Neural progenitor cell (in vitro differentiated cells): ENCODE results near the gene ACOT6. TPM values are rescaled to one million over a fixed set of nuclear protein-coding genes. Genes with fewer than 3 reads are reported as not detected.
"Not testable (repeated sequence)": the region's sequence is repeated elsewhere in the genome, so short reads cannot be mapped to it uniquely, and the experiment has no call there.

Source experiments
- DNase-seq: peaks from one replicate; pipeline ENCODE4 v3.0.0-alpha.2; 2016; ENCODE audit warnings: low spot score
- H2AFZ ChIP-seq: fragments of 200-600 bp; sonication (generic); replicated peaks from 2 replicates; pipeline ENCODE4 v1.6.1; 2016; ENCODE audit warnings: antibody characterized with exemption
- H3F3A ChIP-seq: fragments of 200-600 bp; sonication (generic); 2 replicates; pipeline ENCODE4 v1.6.1; 2016; ENCODE audit warnings: antibody characterized with exemption, low read depth
- H3K27ac ChIP-seq: fragments of 200-600 bp; sonication (generic); 2 replicates; pipeline ENCODE4 v1.5.1; 2016; ENCODE audit warnings: mild to moderate bottlenecking
- H3K27me3 ChIP-seq: fragments of 200-600 bp; sonication (generic); 2 replicates; pipeline ENCODE4 v1.6.1; 2016; ENCODE audit warnings: mild to moderate bottlenecking, moderate library complexity
- H3K36me3 ChIP-seq: fragments of 200-600 bp; sonication (generic); 2 replicates; pipeline ENCODE4 v1.5.1; 2016
- H3K4me1 ChIP-seq: fragments of 200-600 bp; sonication (generic); 2 replicates; pipeline ENCODE4 v1.6.1; 2016; ENCODE audit warnings: mixed run types
- H3K4me2 ChIP-seq: fragments of 200-600 bp; sonication (generic); 2 replicates; pipeline ENCODE4 v1.6.1; 2016
- H3K4me3 ChIP-seq: fragments of 200-600 bp; sonication (generic); 2 replicates; pipeline ENCODE4 v1.5.1; 2016
- H3K79me2 ChIP-seq: fragments of 200-600 bp; sonication (generic); 2 replicates; pipeline ENCODE4 v1.6.1; 2016; ENCODE audit warnings: low read depth
- H3K9ac ChIP-seq: fragments of 200-600 bp; sonication (generic); 2 replicates; pipeline ENCODE4 v1.6.1; 2016
- H3K9me3 ChIP-seq: fragments of 200-600 bp; sonication (generic); 2 replicates; pipeline ENCODE4 v1.5.1; 2016; ENCODE audit warnings: low read depth
- H4K20me1 ChIP-seq: fragments of 200-600 bp; sonication (generic); 2 replicates; pipeline ENCODE4 v1.6.1; 2016; ENCODE audit warnings: low read depth
- H3K27ac Mint-ChIP-seq: 3 replicates; pipeline ENCODE4 v1.8.0; 2021; ENCODE audit warnings: mixed read lengths
- H3K27me3 Mint-ChIP-seq: 2 replicates; pipeline ENCODE4 v1.8.0; 2022; ENCODE audit warnings: low read depth, mild to moderate bottlenecking, inconsistent platforms, moderate library complexity, mixed read lengths; ENCODE audit not compliant: insufficient read depth
- H3K36me3 Mint-ChIP-seq: 3 replicates; pipeline ENCODE4 v1.8.0; 2021; ENCODE audit warnings: mixed read lengths
- H3K4me1 Mint-ChIP-seq: 3 replicates; pipeline ENCODE4 v1.8.0; 2021; ENCODE audit warnings: mixed read lengths
- H3K4me3 Mint-ChIP-seq: 3 replicates; pipeline ENCODE4 v1.8.0; 2021; ENCODE audit warnings: mild to moderate bottlenecking, moderate library complexity, mixed read lengths
- H3K9me3 Mint-ChIP-seq: 3 replicates; pipeline ENCODE4 v1.8.0; 2020; ENCODE audit warnings: mixed read lengths
- CTCF ChIP-seq: fragments of 200-600 bp; sonication (generic); IDR thresholded peaks from 2 replicates; pipeline ENCODE4 v1.5.1; 2017; ENCODE audit warnings: antibody characterized with exemption, mild to moderate bottlenecking
- EZH2 ChIP-seq: fragments of 200-600 bp; sonication (generic); IDR thresholded peaks from 2 replicates; pipeline ENCODE4 v1.6.1; 2017; ENCODE audit warnings: antibody characterized with exemption, mild to moderate bottlenecking, moderate library complexity
- EZH2phosphoT487 ChIP-seq: fragments of 200-600 bp; sonication (generic); IDR thresholded peaks from 2 replicates; pipeline ENCODE4 v1.6.1; 2017; ENCODE audit warnings: antibody characterized with exemption
- total RNA-seq: library from RNA; depleted of rRNA; stranded (reverse); fragments of >200 nt; gene quantifications from 2 replicates; pipeline ENCODE4 v1.2.3, GENCODE V29; 2015; ENCODE audit warnings: low replicate concordance

The ACOT6 gene
- total RNA-seq, 1 donor from 2014 or later = not detected

DNA sequence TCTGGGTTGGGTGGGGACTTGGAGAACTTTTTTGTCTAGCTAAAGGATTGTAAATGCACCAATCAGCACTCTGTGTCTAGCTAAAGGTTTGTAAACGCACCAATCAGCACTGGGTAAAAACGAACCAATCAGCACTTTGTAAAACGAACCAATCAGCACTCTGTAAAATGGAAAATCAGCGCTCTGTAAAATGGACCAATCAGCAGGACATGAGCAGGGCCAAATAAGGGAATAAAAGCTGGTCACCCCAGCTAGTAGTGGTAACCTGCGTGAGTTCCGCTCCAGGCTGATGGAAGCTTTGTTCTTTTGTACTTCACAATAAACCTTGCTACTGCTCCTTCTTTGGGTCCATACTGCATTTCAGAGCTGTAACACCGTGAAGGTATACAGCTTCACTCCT lies 45.0 kb upstream of the ACOT6 start:
- Mint-ChIP-seq H3K4me1 (peaks cover 30% of the 10 kb centered on the region), H3K36me3 (peaks cover 2% of the 10 kb centered on the region), H3K27ac (no peak overlapping the region), H3K4me3 (no peak overlapping the region), H3K9me3 (peaks cover 8% of the 10 kb centered on the region), H3K27me3 (peaks cover 10% of the 10 kb centered on the region)
- H3K79me2 ChIP-seq = no peaks in the 10 kb centered on the region
- H3K4me3 ChIP-seq = no peak overlapping the region
- no peak overlapping the region for H3K9ac ChIP-seq
- H4K20me1 ChIP-seq = no peaks in the 10 kb centered on the region
- DNase-seq = no peak
- H3K27me3 ChIP-seq = peaks cover 5% of the 10 kb centered on the region
- H3K4me2 ChIP-seq = no peak overlapping the region
- no peaks in the 10 kb centered on the region for H3K9me3 ChIP-seq
- no peaks in the 10 kb centered on the region for H3K36me3 ChIP-seq
- TF ChIP-seq CTCF (no peak), EZH2phosphoT487 (no peak), EZH2 (no peak)
- H3K27ac ChIP-seq = no peak overlapping the region
- no peaks in the 10 kb centered on the region for H3K4me1 ChIP-seq
- H3F3A ChIP-seq = no peaks in the 10 kb centered on the region
- H2AFZ ChIP-seq = no peak overlapping the region

DNA sequence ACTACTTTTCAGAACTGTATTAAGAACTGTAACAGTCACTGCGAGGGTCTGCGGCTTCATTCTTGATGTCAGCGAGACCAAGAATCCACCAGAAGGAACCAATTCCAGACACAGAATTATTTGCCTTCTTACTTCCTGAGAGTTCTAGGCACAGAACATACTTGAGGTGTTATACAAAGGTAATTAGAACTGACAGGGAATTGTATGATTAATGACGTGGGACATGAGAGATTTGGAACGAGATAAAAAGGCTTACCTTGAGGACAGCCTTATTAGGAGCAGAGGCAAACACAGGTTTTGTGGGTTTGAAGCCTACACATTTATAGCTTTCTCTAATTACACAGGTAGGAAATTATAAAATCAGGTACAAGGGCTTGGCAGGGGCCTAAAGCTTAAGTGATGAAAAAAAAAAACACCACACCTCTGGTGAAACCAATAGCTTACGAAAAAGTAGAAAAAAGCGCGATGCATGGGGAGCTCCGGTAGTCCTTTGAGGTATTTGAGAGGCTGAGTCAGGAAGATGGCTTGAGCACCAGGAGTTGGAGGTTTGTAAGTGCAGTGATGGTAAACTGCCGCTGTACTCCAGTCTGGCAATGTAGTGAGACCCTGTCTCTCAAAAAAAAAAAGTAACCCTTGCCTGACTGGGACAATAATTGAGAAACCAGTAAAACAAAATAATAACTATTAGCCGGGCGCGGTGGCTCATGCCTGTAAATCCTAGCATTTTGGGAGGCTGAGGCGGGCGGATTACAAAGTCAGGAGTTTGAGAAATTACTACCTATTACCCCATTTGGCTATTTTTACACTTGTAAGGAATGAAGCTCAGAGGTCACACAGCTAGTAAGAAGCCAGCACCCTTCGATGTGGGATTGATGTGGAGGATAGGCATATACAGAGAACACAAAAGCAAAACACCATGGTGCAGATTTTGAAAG lies 44.1 kb upstream of the ACOT6 start:
- H3K9me3 ChIP-seq = no peaks in the 10 kb centered on the region
- no peaks in the 10 kb centered on the region for H3F3A ChIP-seq
- H3K4me1 ChIP-seq = no peaks in the 10 kb centered on the region
- no peaks in the 10 kb centered on the region for H3K79me2 ChIP-seq
- H3K4me3 ChIP-seq = no peak overlapping the region
- TF ChIP-seq CTCF = no peak
- peak overlapping the region; percentile 32 for H3K4me2 ChIP-seq
- H3K27me3 ChIP-seq = peaks cover 5% of the 10 kb centered on the region
- H3K27me3 Mint-ChIP-seq = peaks cover 11% of the 10 kb centered on the region
- H3K4me3 Mint-ChIP-seq = peak overlapping the region; percentile 81
- H3K9me3 Mint-ChIP-seq = peaks cover 2% of the 10 kb centered on the region
- H3K36me3 Mint-ChIP-seq = peaks cover 3% of the 10 kb centered on the region
- peaks cover 30% of the 10 kb centered on the region for H3K4me1 Mint-ChIP-seq
- no peaks in the 10 kb centered on the region for H3K36me3 ChIP-seq
- no peak for DNase-seq
- no peak overlapping the region for H3K9ac ChIP-seq
- no peaks in the 10 kb centered on the region for H4K20me1 ChIP-seq
- peak overlapping the region; percentile 27 for H3K27ac Mint-ChIP-seq
- H3K27ac ChIP-seq = no peak overlapping the region
- H2AFZ ChIP-seq = peak overlapping the region; percentile 50

DNA sequence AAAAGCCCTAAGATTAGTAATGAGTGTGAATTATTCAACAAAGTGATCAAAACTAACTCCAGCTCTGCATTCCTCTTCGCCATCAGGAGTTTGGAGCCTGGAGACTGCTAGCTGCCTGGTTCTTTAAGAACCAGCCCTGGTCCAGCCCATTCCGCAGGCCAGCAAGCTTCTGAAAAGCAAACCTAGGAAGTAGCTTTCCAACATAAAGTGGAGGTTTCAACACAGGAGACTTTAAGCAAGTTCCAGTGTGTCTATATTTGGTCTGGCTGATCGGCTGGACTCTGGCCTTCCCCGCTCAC lies 43.5 kb upstream of the ACOT6 start:
- peak overlapping the region; percentile 50 for H2AFZ ChIP-seq

GRCh38 chr14:73569185-73569958 lies 42.9 kb upstream of the ACOT6 start, which contains the start of gene ACOT2:
Gene ACOT2 (plus strand): TSS chr14:73569213. CDS start chr14:73569241, 28 bp downstream.
- H3K9ac ChIP-seq, H3K9me3 ChIP-seq, H3F3A ChIP-seq, H4K20me1 ChIP-seq, H3K36me3 ChIP-seq, H3K9me3 Mint-ChIP-seq, H3K27me3 ChIP-seq, H3K27ac ChIP-seq, H3K36me3 Mint-ChIP-seq, H3K79me2 ChIP-seq, H3K4me1 ChIP-seq: not testable (repeated sequence)
- Histone ChIP-seq H2AFZ (peak within 1 kb of the TSS; percentile 50), H3K4me3 (peak within 1 kb of the TSS; percentile 9), H3K4me2 (peak within 1 kb of the TSS; percentile 32)
- Mint-ChIP-seq H3K4me1 (peaks cover 30% of the 10 kb centered on the region), H3K27ac (peak within 1 kb of the TSS; percentile 50), H3K4me3 (peak within 1 kb of the TSS; percentile 81), H3K27me3 (peaks cover 14% of the 10 kb centered on the region)
- peak; percentile 39 for DNase-seq

More for the DNA sequence above, 43.5 kb upstream of the ACOT6 start:
- peaks cover 30% of the 10 kb centered on the region for H3K4me1 Mint-ChIP-seq
- DNase-seq, H3K9me3 Mint-ChIP-seq, H3K9ac ChIP-seq, H3K9me3 ChIP-seq, H4K20me1 ChIP-seq, H3K36me3 Mint-ChIP-seq, H3K36me3 ChIP-seq, H3F3A ChIP-seq, H3K27me3 ChIP-seq, H3K79me2 ChIP-seq, H3K4me1 ChIP-seq, H3K4me3 ChIP-seq, H3K27ac ChIP-seq: not testable (repeated sequence)
- H3K27me3 Mint-ChIP-seq = peaks cover 12% of the 10 kb centered on the region
- H3K27ac Mint-ChIP-seq = peak overlapping the region; percentile 27
- H3K4me3 Mint-ChIP-seq = peak overlapping the region; percentile 81
- peak overlapping the region; percentile 32 for H3K4me2 ChIP-seq
